HepG2 (cell line): Measurements from ENCODE around the gene RICTOR. TPM values are rescaled to one million over a fixed set of nuclear protein-coding genes. Genes with fewer than 3 reads are reported as not detected.

ENCODE experiments used
- ATAC-seq: fragments of 200-7000 bp; cut with Tn5 transposase; 3 replicates; pipeline ENCODE4 v1.9.1; 2020; ENCODE audit warnings: mild to moderate bottlenecking, moderate library complexity
- BruUV-seq: library from RNA; stranded (reverse); fragments of 400-500 nt; replicated peaks from 2 replicates; lab custom pipeline; 2021; lab: Mats Ljungman, UMichigan
- CTCF ChIA-PET: fragments of 300-600 bp; formaldehyde crosslinking; extraction: SDS; loops from one replicate; lab custom pipeline; 2021; ENCODE audit warnings: low total read pairs, inconsistent platforms, low intra/inter-chr PET ratio; lab: Yijun Ruan, JAX
- POLR2A ChIA-PET: fragments of 350-600 bp; sonication (Branson Sonifier 250); formaldehyde crosslinking; loops from one replicate; lab custom pipeline; 2020; ENCODE audit warnings: antibody characterized with exemption, inconsistent platforms; lab: Yijun Ruan, JAX
- DNase-seq: peaks from one replicate; pipeline ENCODE4 v3.0.0-alpha.2; 2015; ENCODE audit warnings: low spot score
- FAIRE-seq: peaks from 3 replicates; lab custom pipeline; 2011; peaks lifted over from hg19 to GRCh38; lab: Jason Lieb, UNC
- H2AFZ ChIP-seq: one replicate; pipeline ENCODE4 v1.6.1; 2011; ENCODE audit warnings: low read length, inconsistent platforms
- H3K27ac ChIP-seq: fragments of 300-600 bp; 3 replicates; pipeline ENCODE4 v1.8.0; 2011; ENCODE audit warnings: mixed run types, mild to moderate bottlenecking, mixed read lengths, low read length, inconsistent platforms; ENCODE audit not compliant: insufficient read depth; ENCODE audit errors: extremely low read length
- H3K27me3 ChIP-seq, 2 experiments: fragments of 200-600 bp in 1 of 2; 2 replicates in 1 of 2; 3 replicates in 1 of 2; pipeline versions ENCODE4 v1.6.0 to v1.8.0; 2011; ENCODE audit warnings: low read length in 2 of 2, mild to moderate bottlenecking in 2 of 2, moderate library complexity in 2 of 2, inconsistent platforms in 1 of 2; ENCODE audit not compliant: insufficient read depth in 2 of 2, control insufficient read depth in 1 of 2
- H3K36me3 ChIP-seq, 2 experiments: fragments of 200-600 bp in 1 of 2; replicated peaks in 1 of 2; 2 replicates in 1 of 2; 3 replicates in 1 of 2; pipeline versions ENCODE4 v1.5.1 to v1.8.0; 2011; ENCODE audit warnings: low read length in 2 of 2, inconsistent platforms in 1 of 2; ENCODE audit not compliant: insufficient read depth in 2 of 2, control insufficient read depth in 1 of 2
- H3K4me1 ChIP-seq: 2 replicates; pipeline ENCODE4 v1.5.1; 2012; ENCODE audit warnings: low read length, inconsistent platforms; ENCODE audit not compliant: insufficient read depth
- H3K4me2 ChIP-seq: 2 replicates; pipeline ENCODE4 v1.6.0; 2011; ENCODE audit warnings: low read depth, low read length, inconsistent platforms
- H3K4me3 ChIP-seq, 3 experiments: fragments of 200-600 bp in 1 of 3; sonication (generic), shearing (Covaris generic) in 1 of 3; replicated peaks in 1 of 3; 2 replicates each; pipeline ENCODE4 v1.5.1; 2011 to 2016; ENCODE audit warnings: low read length in 3 of 3, inconsistent platforms in 2 of 3, low read depth in 2 of 3, mild to moderate bottlenecking in 2 of 3, control low read depth in 1 of 3, mixed read lengths in 1 of 3; ENCODE audit not compliant: insufficient read depth in 1 of 3
- H3K79me2 ChIP-seq: one replicate; pipeline ENCODE4 v1.6.1; 2011; ENCODE audit warnings: low read length, inconsistent platforms; ENCODE audit not compliant: insufficient read depth
- H3K9ac ChIP-seq: 2 replicates; pipeline ENCODE4 v1.6.0; 2011; ENCODE audit warnings: mild to moderate bottlenecking, low read depth, low read length, inconsistent platforms; ENCODE audit not compliant: insufficient read depth
- H3K9me3 ChIP-seq: 2 replicates; pipeline ENCODE4 v1.5.1; 2012; ENCODE audit warnings: mild to moderate bottlenecking, low read length
- H4K20me1 ChIP-seq: 2 replicates; pipeline ENCODE4 v1.6.0; 2011; ENCODE audit warnings: inconsistent platforms, mild to moderate bottlenecking, low read length, moderate library complexity; ENCODE audit not compliant: insufficient read depth
- E2F2 ChIP-seq: sonication (generic); formaldehyde crosslinking; IDR thresholded peaks from 2 replicates; pipeline ENCODE4 v1.4.0; 2020; ENCODE audit warnings: missing genetic modification reagents, borderline replicate concordance
- FOXO4 ChIP-seq: sonication (generic); formaldehyde crosslinking; conservative IDR thresholded peaks from 2 replicates; pipeline ENCODE4 v1.8.1; 2023; ENCODE audit warnings: missing genetic modification reagents
- GRHL1 ChIP-seq: sonication (generic); formaldehyde crosslinking; conservative IDR thresholded peaks from 2 replicates; pipeline ENCODE4 v1.8.0; 2022; ENCODE audit warnings: missing genetic modification reagents
- MZF1 ChIP-seq: sonication (generic); formaldehyde crosslinking; IDR thresholded peaks from 2 replicates; pipeline ENCODE4 v1.8.1; 2023; ENCODE audit warnings: mild to moderate bottlenecking, missing genetic modification reagents, borderline replicate concordance
- ZBTB42 ChIP-seq: sonication (generic); formaldehyde crosslinking; IDR thresholded peaks from 2 replicates; pipeline ENCODE4 v1.5.0; 2020; ENCODE audit warnings: mild to moderate bottlenecking, missing genetic modification reagents
- ZNF34 ChIP-seq: sonication (generic); formaldehyde crosslinking; IDR thresholded peaks from 2 replicates; pipeline ENCODE4 v1.4.0; 2020; ENCODE audit warnings: mild to moderate bottlenecking, missing genetic modification reagents, borderline replicate concordance
- WGBS: methylation state at CpG from one replicate; pipeline ENCODE4 v1.1.6; 2017; ENCODE audit warnings: low lambda C conversion rate; 5-methylcytosine and 5-hydroxymethylcytosine counted together
- in situ Hi-C: cut with HindIII; loops from 2 replicates; pipeline ENCODE4 v1.10.0; 2017; ENCODE audit warnings: low pct_unique_long_range_greater_than_20kb; ENCODE audit not compliant: extremely low pct_ligation_motif_present
- intact Hi-C: fragments of 100-400 bp; cut with micrococcal nuclease; formaldehyde crosslinking; loops from one replicate; pipeline ENCODE4 v1.10.0; 2022; ENCODE audit not compliant: unreplicated experiment
- polyA plus RNA-seq, 8 experiments: library from polyadenylated mRNA; depleted of rRNA in 3 of 8; stranded (reverse) in 7 of 8; unstranded in 1 of 8; fragments of >200 nt; fragmentation: Illumina TruSeq in 4 of 8; extraction: Trizol in 4 of 8; gene quantifications; 2 replicates each; pipeline versions ENCODE4 v1.2.1 to v1.2.3, GENCODE V29; 2011 to 2016; ENCODE audit warnings: low read depth in 4 of 8, missing spikeins in 1 of 8, mixed read lengths in 1 of 8; ENCODE audit not compliant: insufficient read depth in 1 of 8
- total RNA-seq, 5 experiments: library from RNA; depleted of rRNA; stranded (reverse); fragments of >200 nt; fragmentation: Illumina TruSeq; extraction: Trizol; gene quantifications; 2 replicates each; pipeline ENCODE4 v1.2.3, GENCODE V29; 2016; ENCODE audit warnings: low read depth in 1 of 5

The RICTOR gene
- total and polyA plus RNA-seq, 2 of the 13 experiments (the other 11 are each of a cell fraction or from before 2014, with no cell fraction given), result 10.7 to 15.4 TPM

GRCh38 chr5:38953426-38954012 is 120.7 kb downstream of the RICTOR start:
- DNase-seq, result no peak
- TF ChIP-seq GRHL1, result no peak
- TF ChIP-seq ZNF34 (CRISPR knock-in tag), result no peak
- TF ChIP-seq E2F2 (CRISPR knock-in tag), result no peak
- TF ChIP-seq MZF1 (CRISPR knock-in tag), result no peak
- TF ChIP-seq FOXO4 (CRISPR knock-in tag), result no peak
- no peak for TF ChIP-seq ZBTB42
- TF ChIP-seq, all 625 proteins: peak for 0
- CTCF ChIA-PET, result no interaction called here
- Histone ChIP-seq H4K20me1 (no peaks in the 10 kb centered on the region), H3K27me3 (no peaks in the 10 kb centered on the region), H3K4me1 (no peaks in the 10 kb centered on the region), H2AFZ (no peak overlapping the region), H3K9ac (no peak overlapping the region), H3K4me2 (no peak overlapping the region), H3K79me2 (no peaks in the 10 kb centered on the region), H3K4me3 (no peak overlapping the region), H3K9me3 (no peaks in the 10 kb centered on the region), H3K27ac (no peak overlapping the region), H3K36me3 (peaks cover 5 to 54% of the 10 kb centered on the region in 2 experiments)
- no peak for ATAC-seq
- POLR2A ChIA-PET, result no interaction called here
- FAIRE-seq, result no peak
- in situ Hi-C loops, result no loop called here
- BruUV-seq, result no TSS peak
- 94% methylated on average over 4 of the region's 4 CpGs for WGBS
- intact Hi-C loops, result no loop called here
